GM15510 (cell line): ENCODE measurements around the gene ASPM.

ENCODE experiments used
- POLR2A ChIP-seq: IDR thresholded peaks from 3 replicates; pipeline ENCODE4 v1.6.1; 2011; ENCODE audit warnings: borderline replicate concordance; ENCODE audit not compliant: insufficient read length; ENCODE audit errors: extremely low read depth

ASPM gene

GRCh38 chr1:197127246-197127912 is 19.1 kb downstream of the ASPM start:
- TF ChIP-seq POLR2A = no peak

GRCh38 chr1:197126691-197127090 is 19.8 kb downstream of the ASPM start:
- TF ChIP-seq POLR2A = no peak

- no peak for TF ChIP-seq POLR2A
Measured at GRCh38 chr1:197124376-197124775, 22.1 kb downstream of the ASPM start.

GRCh38 chr1:197116156-197116555 is 30.3 kb downstream of the ASPM start:
- no peak for TF ChIP-seq POLR2A

- no peak for TF ChIP-seq POLR2A
Measured at GRCh38 chr1:197106869-197107268, 39.6 kb downstream of the ASPM start.

GRCh38 chr1:197103300-197103699 is 43.2 kb downstream of the ASPM start:
- no peak for TF ChIP-seq POLR2A

- no peak for TF ChIP-seq POLR2A
Measured at GRCh38 chr1:197101978-197102377, 44.5 kb downstream of the ASPM start.

GRCh38 chr1:197100677-197101076 is 45.8 kb downstream of the ASPM start:
- TF ChIP-seq POLR2A = no peak

- TF ChIP-seq POLR2A = no peak
Measured at GRCh38 chr1:197099444-197099843, 47.0 kb downstream of the ASPM start.

- no peak for TF ChIP-seq POLR2A
Measured at GRCh38 chr1:197096137-197096536, 50.3 kb downstream of the ASPM start.

- TF ChIP-seq POLR2A = no peak
Measured at GRCh38 chr1:197093226-197093885, 53.1 kb downstream of the ASPM start.

- TF ChIP-seq POLR2A = no peak
Measured at GRCh38 chr1:197092491-197093023, 53.9 kb downstream of the ASPM start.

- TF ChIP-seq POLR2A = no peak
Measured at GRCh38 chr1:197083474-197083873, 63.0 kb downstream of the ASPM start.

GRCh38 chr1:197081117-197081753 is 65.2 kb downstream of the ASPM start:
- TF ChIP-seq POLR2A = no peak

GRCh38 chr1:197080323-197080722 is 66.1 kb downstream of the ASPM start:
- TF ChIP-seq POLR2A = no peak
